ENCODE measurements around the gene COL4A2. TPM values are rescaled to one million over a fixed set of nuclear protein-coding genes. Genes with fewer than 3 reads are reported as not detected.

The COL4A2 gene
- total RNA-seq, 6 donors from 2014 or later = 169 to 458 (median 258) TPM

- WGBS, 2 donors = 74 to 76% methylated on average over 7 of the region's 7 CpGs
- Histone ChIP-seq H3K27me3 (no peaks in the 10 kb centered on the region), H3K4me3 (no peak overlapping the region), H3K4me1 (no peaks in the 10 kb centered on the region), H3K9me3 (no peaks in the 10 kb centered on the region), H3K36me3 (peaks cover 0 to 83% (median 33%) of the 10 kb centered on the region in 4 donors), H3K27ac (no peak overlapping the region)
- no peak for TF ChIP-seq EP300 (IDR thresholded peaks at IDR 0.05)
- no peak for TF ChIP-seq POLR2AphosphoS5 (IDR thresholded peaks at IDR 0.05)
- TF ChIP-seq CTCF (IDR thresholded peaks at IDR 0.05) = no peak
- TF ChIP-seq POLR2A (IDR thresholded peaks at IDR 0.05) = no peak
- DNase-seq = no peak
- ATAC-seq (ENCODE audit: low FRiP score in 2 of 2) = no peak
These were observed 138.1 kb downstream of the COL4A2 start for GRCh38 chr13:110445183-110445582.

GRCh38 chr13:110445722-110446574 is 138.9 kb downstream of the COL4A2 start:
- no peak for TF ChIP-seq POLR2AphosphoS5 (IDR thresholded peaks at IDR 0.05)
- no peak for TF ChIP-seq CTCF (IDR thresholded peaks at IDR 0.05)
- Histone ChIP-seq H3K27me3 (no peaks in the 10 kb centered on the region), H3K36me3 (peaks cover 0 to 83% (median 35%) of the 10 kb centered on the region in 4 donors), H3K4me3 (no peak overlapping the region), H3K27ac (no peak overlapping the region), H3K9me3 (no peaks in the 10 kb centered on the region), H3K4me1 (no peaks in the 10 kb centered on the region)
- WGBS, 2 donors = 90 to 98% methylated on average over 16 to 25 of the region's 25 CpGs
- ATAC-seq (ENCODE audit: low FRiP score in 2 of 2) (no peak), DNase-seq (no peak)

GRCh38 chr13:110446575-110446890 is 139.4 kb downstream of the COL4A2 start:
- ATAC-seq (ENCODE audit: low FRiP score in 2 of 2) (no peak), DNase-seq (no peak)
- H3K9me3 ChIP-seq = no peaks in the 10 kb centered on the region
- H3K27me3 ChIP-seq = no peaks in the 10 kb centered on the region
- no peaks in the 10 kb centered on the region for H3K4me1 ChIP-seq
- H3K27ac ChIP-seq = no peak overlapping the region
- TF ChIP-seq POLR2AphosphoS5 (IDR thresholded peaks at IDR 0.05) (no peak), EP300 (IDR thresholded peaks at IDR 0.05) (no peak), CTCF (IDR thresholded peaks at IDR 0.05) (no peak), POLR2A (IDR thresholded peaks at IDR 0.05) (no peak)
- 59 to 61% methylated on average over 4 of the region's 4 CpGs for WGBS, 2 donors
- H3K36me3 ChIP-seq = peaks cover 0 to 82% (median 32%) of the 10 kb centered on the region in 4 donors
- H3K4me3 ChIP-seq = no peak overlapping the region

GRCh38 chr13:110447058-110447511 is 140.0 kb downstream of the COL4A2 start:
- Histone ChIP-seq H3K4me1 (no peaks in the 10 kb centered on the region), H3K27me3 (no peaks in the 10 kb centered on the region), H3K27ac (no peak overlapping the region), H3K36me3 (peaks cover 0 to 85% (median 32%) of the 10 kb centered on the region in 4 donors), H3K9me3 (no peaks in the 10 kb centered on the region), H3K4me3 (no peak overlapping the region)
- WGBS, 2 donors = 77 to 88% methylated on average over 12 of the region's 12 CpGs
- ATAC-seq (ENCODE audit: low FRiP score in 2 of 2) = no peak
- no peak for DNase-seq
- TF ChIP-seq EP300 (IDR thresholded peaks at IDR 0.05) (no peak), CTCF (IDR thresholded peaks at IDR 0.05) (no peak), POLR2A (IDR thresholded peaks at IDR 0.05) (no peak), POLR2AphosphoS5 (IDR thresholded peaks at IDR 0.05) (no peak)

GRCh38 chr13:110447801-110448200 is 140.7 kb downstream of the COL4A2 start:
- no peaks in the 10 kb centered on the region for H3K9me3 ChIP-seq
- DNase-seq (no peak), ATAC-seq (ENCODE audit: low FRiP score in 2 of 2) (no peak)
- 79 to 83% methylated on average over 9 of the region's 9 CpGs for WGBS, 2 donors
- H3K36me3 ChIP-seq = peaks cover 0 to 86% (median 32%) of the 10 kb centered on the region in 4 donors
- H3K4me1 ChIP-seq = no peaks in the 10 kb centered on the region
- TF ChIP-seq EP300 (IDR thresholded peaks at IDR 0.05) (no peak), POLR2AphosphoS5 (IDR thresholded peaks at IDR 0.05) (no peak)
- H3K27ac ChIP-seq = no peak overlapping the region
- H3K27me3 ChIP-seq = no peaks in the 10 kb centered on the region
- H3K4me3 ChIP-seq = no peak overlapping the region
